GM21619 (cell line): ENCODE results near the gene NKX6-1.

Source experiments
- ATAC-seq: cut with Tn5 transposase; IDR thresholded peaks from one replicate; pipeline ENCODE4 v1.9.1; 2021; ENCODE audit not compliant: unreplicated experiment

Gene NKX6-1

DNA sequence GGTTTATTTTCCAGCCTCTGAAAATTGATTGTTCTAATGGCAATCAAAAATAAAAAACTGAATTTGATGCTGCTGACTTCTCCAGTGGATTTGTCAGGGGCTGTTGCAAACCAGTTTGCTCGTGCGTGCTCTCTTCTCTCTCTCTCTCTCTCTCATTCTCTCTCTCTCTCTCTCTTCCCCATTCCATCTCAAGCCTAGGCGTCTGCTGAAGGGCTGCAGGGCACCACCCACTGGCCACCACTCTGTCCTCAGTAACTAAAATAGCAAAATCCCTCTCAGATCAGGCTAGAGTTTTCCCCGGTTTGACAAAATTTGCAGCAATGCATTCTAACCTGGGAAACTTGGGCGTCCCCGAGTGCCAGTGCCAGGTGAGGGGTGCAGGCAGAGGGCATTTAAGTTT, 19.4 kb downstream of the NKX6-1 start:
- ATAC-seq = no peak

- no peak for ATAC-seq
Measured at GRCh38 chr4:84477738-84478137, 21.4 kb downstream of the NKX6-1 start.

DNA sequence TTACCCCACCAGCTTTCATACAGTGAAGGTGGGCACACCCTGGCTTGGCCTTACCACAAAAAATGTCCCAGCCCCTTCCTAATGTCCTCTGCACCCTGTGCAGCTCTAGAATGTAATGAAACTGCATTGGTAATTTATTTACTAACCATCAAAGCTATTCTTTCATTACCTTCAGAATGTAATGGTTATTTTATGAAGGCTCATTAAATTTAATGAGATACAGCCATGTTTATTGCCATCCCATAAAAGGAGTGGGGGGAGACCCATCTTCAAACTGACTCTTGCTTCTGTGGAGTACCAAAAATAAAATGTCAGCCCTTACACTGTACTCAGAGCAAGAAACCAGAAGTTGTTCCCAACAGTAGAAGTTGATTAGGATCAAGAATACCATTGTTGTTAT, 25.0 kb downstream of the NKX6-1 start:
- no peak for ATAC-seq

GRCh38 chr4:84472154-84472553, 26.9 kb downstream of the NKX6-1 start:
- ATAC-seq = no peak

DNA sequence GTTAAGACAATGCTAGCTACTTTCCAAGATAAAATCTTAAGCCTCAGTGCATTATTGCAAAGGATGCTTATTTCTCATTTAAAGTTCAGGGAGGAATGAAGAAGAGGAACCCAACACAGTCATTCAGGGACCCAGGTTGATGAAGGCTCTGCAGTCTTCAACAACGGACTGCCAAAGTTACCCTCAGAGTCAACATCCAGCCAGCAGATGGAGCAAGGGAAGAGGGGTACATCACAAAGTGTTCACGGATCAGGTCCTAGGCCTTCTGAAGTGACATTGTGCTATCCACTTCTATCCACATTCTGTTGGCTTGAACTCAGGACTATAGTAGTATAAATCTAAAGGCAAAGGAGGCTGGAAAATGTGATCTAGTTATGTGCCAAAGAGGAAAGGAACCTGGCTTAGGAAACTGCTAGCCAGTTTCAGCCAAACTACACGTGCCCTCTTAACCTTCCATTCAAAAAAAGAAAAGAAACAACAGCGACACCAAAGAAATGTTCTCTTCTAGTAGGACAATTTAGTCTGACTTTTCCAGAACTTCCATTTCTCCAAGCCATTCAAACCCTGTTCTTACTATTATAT, 28.8 kb downstream of the NKX6-1 start:
- ATAC-seq = no peak

DNA sequence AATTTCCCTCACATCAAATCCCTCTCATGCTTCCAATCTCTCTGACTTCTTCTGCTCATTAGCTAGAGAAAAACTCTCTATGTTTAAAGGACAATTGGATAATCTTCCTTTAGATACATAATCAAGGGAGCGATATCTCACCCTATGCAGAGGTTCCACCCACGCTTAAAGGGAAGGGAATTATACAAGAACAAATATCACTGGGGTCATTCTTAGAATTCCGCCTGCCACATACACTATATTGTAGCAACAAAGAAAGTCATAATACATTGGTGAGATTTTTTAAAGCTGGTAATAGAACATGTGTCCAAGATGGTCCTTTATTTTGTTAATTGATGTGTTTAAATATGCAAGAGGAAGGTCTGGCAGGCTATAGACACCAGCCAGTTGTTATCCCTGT, 31.5 kb downstream of the NKX6-1 start:
- ATAC-seq = no peak

- no peak for ATAC-seq
Measured at GRCh38 chr4:84459783-84460182, 39.3 kb downstream of the NKX6-1 start.

DNA sequence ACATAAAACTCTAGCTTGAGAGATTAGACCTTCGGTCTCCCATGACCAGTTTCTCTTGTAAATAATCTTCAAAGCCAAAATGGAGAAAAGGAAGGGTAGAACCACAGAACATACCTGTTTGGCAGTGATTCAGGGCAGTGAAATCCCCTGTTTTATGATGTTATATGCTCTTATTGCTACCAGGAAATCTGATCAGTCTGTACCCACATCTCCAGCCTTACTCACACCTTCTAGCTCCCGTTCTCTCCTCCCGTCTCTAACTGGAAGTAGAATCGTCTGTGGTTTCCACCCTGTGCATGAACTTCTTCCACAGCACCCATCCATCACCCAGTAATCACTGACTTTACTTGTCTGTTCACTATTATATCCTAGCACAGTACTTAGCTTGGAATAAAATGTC, 42.9 kb downstream of the NKX6-1 start:
- ATAC-seq = no peak

GRCh38 chr4:84455697-84456096, 43.4 kb downstream of the NKX6-1 start:
- ATAC-seq = no peak

- ATAC-seq = no peak
Measured at GRCh38 chr4:84451546-84451945, 47.5 kb downstream of the NKX6-1 start.

GRCh38 chr4:84443523-84443922, 55.6 kb downstream of the NKX6-1 start:
- no peak for ATAC-seq

DNA sequence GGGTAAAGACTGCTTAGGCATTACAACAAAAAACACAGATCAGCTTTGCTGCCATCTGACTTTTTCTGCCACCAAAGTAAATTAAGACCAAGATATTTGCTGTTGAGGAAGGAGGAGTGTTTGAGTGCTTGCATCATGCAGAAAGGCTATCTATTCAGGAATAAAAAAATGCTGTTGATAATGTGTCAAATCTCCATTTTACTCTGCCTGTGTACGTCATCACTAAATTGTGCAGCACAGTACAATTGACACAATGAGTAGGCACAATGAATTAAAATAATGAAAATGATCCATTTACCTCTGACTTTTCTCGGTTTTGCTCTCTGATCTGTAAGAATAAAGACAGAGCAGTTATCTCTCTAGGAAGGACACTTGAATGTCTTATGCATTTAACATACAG, 56.3 kb downstream of the NKX6-1 start:
- ATAC-seq = no peak
